Tongue (tissue), 2 donors: ENCODE data around the gene SIGLEC11. TPM values are rescaled to one million over a fixed set of nuclear protein-coding genes. Genes with fewer than 3 reads are reported as not detected.
A peak's percentile ranks its signal among the peaks of the same experiment; 100 is the strongest.
"Not testable (repeated sequence)": the region's sequence is repeated elsewhere in the genome, so short reads cannot be mapped to it uniquely, and the experiment has no call there.

ENCODE experiments used
- DNase-seq: peaks from one replicate; pipeline ENCODE4 v3.0.0-alpha.2; 2015
- total RNA-seq: library from RNA; depleted of rRNA; stranded (reverse); fragments of >200 nt; gene quantifications from one replicate; pipeline ENCODE4 v1.2.3, GENCODE V29; 2014

SIGLEC11 gene
- 0.92 TPM for total RNA-seq

- DNase-seq = not testable (repeated sequence)
These were observed at the start of gene SIGLEC11 for GRCh38 chr19:49960980-49961379. Gene SIGLEC11, minus strand, starts transcription at chr19:49961172. Its CDS starts 91 bp downstream, at chr19:49961081.

- no peak for DNase-seq
These were observed 47.6 kb upstream of the SIGLEC11 start for GRCh38 chr19:50008532-50008931.

- DNase-seq = no peak
These were observed 47.0 kb upstream of the SIGLEC11 start for GRCh38 chr19:50007947-50008346.

GRCh38 chr19:50007170-50007569 is 46.2 kb upstream of the SIGLEC11 start:
- DNase-seq = no peak

GRCh38 chr19:50005428-50005827 is 44.5 kb upstream of the SIGLEC11 start:
- no peak for DNase-seq

- no peak for DNase-seq
These were observed 42.9 kb upstream of the SIGLEC11 start for GRCh38 chr19:50003810-50004419.

- DNase-seq = no peak
These were observed 42.3 kb upstream of the SIGLEC11 start for GRCh38 chr19:50003254-50003788.

GRCh38 chr19:50002386-50002960 is 41.5 kb upstream of the SIGLEC11 start:
- DNase-seq = no peak

- DNase-seq = no peak
These were observed 40.8 kb upstream of the SIGLEC11 start for GRCh38 chr19:50001775-50002174.

GRCh38 chr19:50000841-50001557 is 40.0 kb upstream of the SIGLEC11 start:
- no peak for DNase-seq

- DNase-seq = no peak
These were observed 39.3 kb upstream of the SIGLEC11 start for GRCh38 chr19:50000038-50000840.

GRCh38 chr19:49999371-50000010 is 38.5 kb upstream of the SIGLEC11 start:
- no peak for DNase-seq

- DNase-seq = peak; percentile 17
These were observed 36.7 kb upstream of the SIGLEC11 start for GRCh38 chr19:49997709-49998108.

- no peak for DNase-seq
These were observed 27.5 kb upstream of the SIGLEC11 start for GRCh38 chr19:49988433-49988832.

GRCh38 chr19:49988007-49988406 is 27.0 kb upstream of the SIGLEC11 start:
- no peak for DNase-seq

GRCh38 chr19:49987159-49987698 is 26.3 kb upstream of the SIGLEC11 start:
- DNase-seq = peak; percentile 97

GRCh38 chr19:49986354-49986753 is 25.4 kb upstream of the SIGLEC11 start:
- DNase-seq = no peak

GRCh38 chr19:49985871-49986270 is 24.9 kb upstream of the SIGLEC11 start:
- no peak for DNase-seq

GRCh38 chr19:49984491-49984890 is 23.5 kb upstream of the SIGLEC11 start:
- no peak for DNase-seq

- peak; percentile 66 for DNase-seq
These were observed 22.8 kb upstream of the SIGLEC11 start for GRCh38 chr19:49983645-49984229.
